Activated CD4-positive, CD25-positive, alpha-beta regulatory T cell (primary cell): ENCODE results near the gene SRBD1.
A peak's percentile ranks its signal among the peaks of the same experiment; 100 is the strongest.

Source experiments
- DNase-seq, 4 experiments: peaks; one replicate each; lab custom pipeline; 2025; lab: John Stamatoyannopoulos, UW

SRBD1 gene

GRCh38 chr2:45468279-45468678 lies 142.8 kb downstream of the SRBD1 start:
- DNase-seq = no peak

- DNase-seq = no peak
These were observed 145.0 kb downstream of the SRBD1 start for GRCh38 chr2:45466053-45466452.

- DNase-seq = no peak
These were observed 150.2 kb downstream of the SRBD1 start for GRCh38 chr2:45460825-45461224.

- DNase-seq = no peak
These were observed 151.2 kb downstream of the SRBD1 start for GRCh38 chr2:45459860-45460259.

DNA sequence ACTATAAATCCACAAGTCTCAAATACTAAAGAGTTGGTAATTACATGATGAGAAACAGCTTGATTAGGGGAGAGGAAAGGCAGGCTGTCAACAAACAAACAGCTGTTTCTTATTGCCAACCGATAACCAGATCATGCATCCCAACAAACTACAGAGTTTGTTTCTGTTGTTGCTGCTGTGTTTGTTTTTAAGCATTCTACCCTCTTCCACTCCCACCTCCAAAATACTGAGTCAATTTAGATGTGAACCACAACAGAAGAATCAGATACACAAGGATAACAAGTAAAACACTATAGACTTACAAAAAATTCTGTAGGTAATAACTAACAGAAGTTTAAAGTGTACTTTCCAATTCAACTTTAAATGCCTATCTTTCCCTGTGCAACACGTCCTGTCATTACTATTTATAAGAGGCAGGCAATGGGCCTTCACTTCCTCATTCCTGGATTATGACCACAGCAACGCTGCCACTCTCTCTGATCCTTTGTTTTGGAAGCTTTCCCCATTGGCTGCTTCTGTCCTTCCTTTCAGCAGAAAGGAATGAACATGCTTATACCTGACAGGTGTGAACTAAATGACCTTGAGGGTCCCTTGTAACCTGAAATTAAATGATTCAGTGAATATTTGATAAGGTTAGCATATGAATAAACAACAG lies 152.0 kb downstream of the SRBD1 start:
- no peak for DNase-seq

- DNase-seq = no peak
These were observed 153.7 kb downstream of the SRBD1 start for GRCh38 chr2:45457211-45457945.

GRCh38 chr2:45452866-45453265 lies 158.2 kb downstream of the SRBD1 start:
- DNase-seq = no peak

DNA sequence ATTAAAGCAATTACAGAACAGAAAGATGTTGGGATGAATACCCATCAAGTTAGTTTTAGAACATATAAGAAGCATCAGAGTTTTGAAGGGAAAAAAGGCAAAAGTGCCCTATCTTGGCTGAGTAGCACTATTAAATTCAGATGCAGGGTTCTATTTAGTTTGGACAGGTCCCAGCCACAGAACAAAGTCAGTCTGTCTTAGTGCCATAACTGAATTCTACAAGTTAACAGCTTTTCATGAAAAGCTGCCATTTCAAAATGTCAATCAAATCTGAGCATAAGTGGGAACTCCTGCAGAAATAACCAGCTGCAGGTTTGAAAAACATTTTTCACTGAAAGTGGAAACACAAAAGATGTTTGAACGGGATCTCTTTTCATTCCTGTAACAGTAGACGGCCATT lies 160.4 kb downstream of the SRBD1 start:
- DNase-seq = no peak

DNA sequence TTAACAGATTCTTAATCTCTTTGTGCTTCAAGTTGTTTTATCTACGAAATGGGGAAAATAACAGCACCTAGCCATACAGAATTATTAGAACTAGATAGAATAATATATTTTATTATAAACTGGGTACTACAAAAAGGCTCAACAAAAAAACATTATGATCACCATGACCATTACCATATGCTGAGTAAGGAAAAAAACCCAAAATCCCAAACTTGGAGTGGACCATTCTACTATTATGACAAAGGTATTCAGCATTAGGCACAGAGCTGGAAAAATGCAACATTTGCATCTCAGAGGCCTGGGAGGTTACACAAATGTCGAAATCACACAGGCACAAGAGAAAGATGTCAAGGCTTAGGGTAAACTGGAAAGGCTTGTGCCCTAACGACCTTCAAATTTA lies 162.8 kb downstream of the SRBD1 start:
- no peak for DNase-seq

- no peak for DNase-seq
These were observed 165.1 kb downstream of the SRBD1 start for GRCh38 chr2:45446016-45446415.

DNA sequence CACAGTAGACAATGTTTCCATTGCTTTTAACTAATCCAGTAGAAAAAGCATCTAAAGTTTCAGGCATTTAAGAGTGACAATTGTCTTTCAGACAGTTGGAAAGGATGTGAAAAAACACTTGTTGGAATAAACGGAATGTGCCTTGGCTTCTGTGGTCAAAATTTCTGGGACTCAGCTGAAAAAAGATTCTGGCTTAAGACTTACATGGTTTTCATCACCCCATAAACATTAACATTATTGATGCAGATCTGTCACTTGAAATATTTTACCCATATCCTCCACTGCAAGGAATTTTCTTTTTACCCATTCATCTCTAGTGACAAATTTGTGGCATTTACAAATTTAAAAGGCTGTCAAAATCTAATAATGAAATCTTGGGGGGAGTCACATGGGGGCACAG lies 166.0 kb downstream of the SRBD1 start:
- DNase-seq = no peak

- no peak for DNase-seq
These were observed 168.1 kb downstream of the SRBD1 start for GRCh38 chr2:45443012-45443411.

GRCh38 chr2:45442026-45442425 lies 169.0 kb downstream of the SRBD1 start:
- DNase-seq = no peak

DNA sequence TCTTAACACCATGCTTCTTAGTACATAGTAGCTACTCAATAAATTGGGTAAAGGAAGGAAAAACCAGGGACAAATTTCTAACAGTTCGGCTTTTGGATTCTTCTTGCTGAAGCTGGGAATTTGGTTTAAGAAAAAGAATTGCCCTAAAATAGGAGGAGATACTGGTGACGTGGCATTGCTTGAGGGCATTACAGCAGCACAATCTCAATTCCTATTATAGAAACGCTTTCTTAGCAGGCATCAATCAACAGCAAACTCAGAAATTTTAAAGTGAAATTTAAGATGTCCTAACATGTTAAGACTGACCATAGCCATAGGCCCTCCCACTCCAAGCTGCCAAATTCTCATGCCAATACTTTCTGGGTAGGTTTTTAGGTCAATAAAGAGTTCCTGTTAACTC lies 169.5 kb downstream of the SRBD1 start:
- no peak for DNase-seq

- DNase-seq = no peak
These were observed 171.0 kb downstream of the SRBD1 start for GRCh38 chr2:45439788-45440773.

DNA sequence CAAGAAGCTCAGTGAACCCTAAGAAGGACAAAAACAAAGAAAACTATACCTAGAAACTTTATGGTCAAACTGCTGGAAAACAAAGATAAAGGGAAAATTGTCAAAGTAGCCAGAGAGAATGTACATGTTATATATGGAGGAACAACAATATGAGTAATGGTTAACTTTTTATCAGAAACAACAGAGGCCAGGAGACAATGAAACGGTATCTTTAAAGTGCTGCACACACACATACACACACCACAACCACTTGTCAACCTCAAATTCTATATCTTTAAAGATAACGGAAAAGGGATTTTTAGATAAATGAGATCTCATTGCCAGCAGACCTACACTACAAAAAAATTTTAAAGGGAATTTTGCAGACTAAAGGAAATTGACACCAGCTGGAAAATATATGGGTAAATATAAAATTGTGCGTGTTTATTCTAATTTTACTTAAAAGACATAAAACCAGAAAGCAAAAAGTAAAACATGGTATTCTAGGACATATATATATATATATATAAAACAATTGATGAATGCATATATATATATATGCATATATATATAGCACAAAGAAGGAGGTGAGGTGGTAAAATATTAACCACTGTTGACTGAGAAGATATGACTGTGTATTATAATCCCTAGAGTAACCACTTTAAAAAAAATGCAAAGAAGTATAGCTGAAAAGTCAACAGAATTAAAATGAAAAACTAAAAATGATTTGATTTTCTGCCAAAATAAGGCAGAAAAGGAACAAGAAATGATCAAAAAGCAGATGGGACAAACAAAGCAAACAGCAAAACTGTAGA lies 172.0 kb downstream of the SRBD1 start:
- DNase-seq = no peak

GRCh38 chr2:45436456-45436855 lies 174.6 kb downstream of the SRBD1 start:
- no peak for DNase-seq

GRCh38 chr2:45435316-45435715 lies 175.8 kb downstream of the SRBD1 start:
- DNase-seq = no peak

DNA sequence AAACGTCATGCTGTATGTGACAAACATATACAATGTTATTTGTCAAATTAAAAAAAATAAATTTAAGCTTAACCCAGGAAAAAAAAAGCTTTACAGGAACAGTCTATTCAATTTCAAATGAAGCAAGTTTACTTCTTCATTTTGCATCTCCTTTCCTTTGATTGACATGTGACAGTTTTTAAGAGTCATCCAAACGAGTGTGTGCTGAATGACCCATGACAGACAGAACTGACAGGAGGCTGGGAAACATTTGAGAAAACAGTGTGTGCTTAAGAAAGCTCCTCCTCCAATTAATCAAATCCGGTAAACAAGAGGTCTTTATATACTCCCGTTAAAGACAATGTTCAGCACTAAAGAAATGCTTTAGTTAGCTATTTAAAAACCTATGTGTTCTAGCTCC lies 177.7 kb downstream of the SRBD1 start:
- DNase-seq = no peak

GRCh38 chr2:45432406-45432805 lies 178.7 kb downstream of the SRBD1 start:
- no peak for DNase-seq

- peak in 1 of 4 experiments; percentile 2 for DNase-seq
These were observed 185.0 kb downstream of the SRBD1 start for GRCh38 chr2:45426025-45426424.

DNA sequence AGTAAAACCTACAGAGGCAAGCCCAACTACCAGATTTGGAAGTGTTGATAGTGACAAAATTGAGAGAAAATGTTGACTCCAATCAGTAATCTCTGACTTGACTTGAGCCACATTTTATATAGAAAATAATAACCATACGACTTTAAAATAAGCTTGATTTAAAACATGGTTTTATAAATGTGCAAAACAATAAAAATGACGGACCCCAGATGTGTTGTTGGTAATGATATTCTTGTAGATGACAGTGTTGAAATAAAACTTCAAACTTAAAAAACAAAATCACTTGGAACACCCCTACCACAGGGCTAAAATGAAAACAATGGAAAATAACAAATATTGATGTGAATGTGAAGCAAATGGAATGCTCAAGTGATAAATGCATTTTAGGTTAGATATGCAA lies 188.1 kb downstream of the SRBD1 start:
- no peak for DNase-seq
